Stomach (tissue), 9 donors: Measurements from ENCODE around the gene RPL10A. TPM values are rescaled to one million over a fixed set of nuclear protein-coding genes. Genes with fewer than 3 reads are reported as not detected.
A peak's percentile ranks its signal among the peaks of the same experiment; 100 is the strongest.
"Not testable (repeated sequence)": the region's sequence is repeated elsewhere in the genome, so short reads cannot be mapped to it uniquely, and the experiment has no call there.

Experiments used
- DNase-seq, 2 donors: peaks; one replicate each; pipeline versions ENCODE4 v3.0.0 to v3.0.0-alpha.2; 2013 to 2019
- H3K27ac ChIP-seq, 5 donors: fragments of 200-600 bp in 4 of 5; sonication (generic) in 4 of 5; one replicate each; pipeline ENCODE4 v1.5.1; 2013 to 2019; ENCODE audit warnings: mild to moderate bottlenecking in 1 of 5, moderate library complexity in 1 of 5
- H3K27me3 ChIP-seq, 3 donors: fragments of 200-600 bp; sonication (generic); one replicate each; pipeline ENCODE4 v1.5.1; 2017 to 2019; ENCODE audit warnings: mixed run types in 1 of 3
- H3K36me3 ChIP-seq, 4 donors: fragments of 200-600 bp; sonication (generic); 1 replicate in 3 of 4; 2 replicates in 1 of 4; pipeline ENCODE4 v1.5.1; 2016 to 2019
- H3K4me1 ChIP-seq, 4 donors: fragments of 200-600 bp; sonication (generic); one replicate each; pipeline ENCODE4 v1.5.1; 2016 to 2019
- H3K4me3 ChIP-seq, 4 donors: fragments of 200-600 bp; sonication (generic) in 3 of 4; one replicate each; pipeline ENCODE4 v1.5.1; 2016 to 2019; ENCODE audit warnings: mild to moderate bottlenecking in 1 of 4
- H3K9me3 ChIP-seq, 4 donors: fragments of 200-600 bp; sonication (generic); one replicate each; pipeline ENCODE4 v1.5.1; 2016 to 2019
- CTCF ChIP-seq, 7 experiments: fragments of 450-650 bp in 4 of 7; fragments of 200-600 bp in 3 of 7; sonication (generic) in 3 of 7; IDR thresholded peaks; one replicate each; pipeline ENCODE4 v1.5.1; 2016 to 2019; ENCODE audit warnings: antibody characterized with exemption in 7 of 7, control low read depth in 2 of 7, mild to moderate bottlenecking in 1 of 7
- EP300 ChIP-seq: sonication (generic); formaldehyde crosslinking; IDR thresholded peaks from one replicate; pipeline ENCODE4 v1.6.1; 2017; ENCODE audit warnings: antibody characterized with exemption
- POLR2A ChIP-seq, 4 donors: fragments of 450-650 bp; IDR thresholded peaks; one replicate each; pipeline ENCODE4 v1.6.1; 2016; ENCODE audit warnings: antibody characterized with exemption in 4 of 4, control low read depth in 2 of 4, mild to moderate bottlenecking in 1 of 4, moderate library complexity in 1 of 4
- POLR2AphosphoS5 ChIP-seq, 3 donors: sonication (generic); formaldehyde crosslinking; IDR thresholded peaks; one replicate each; pipeline ENCODE4 v1.6.1; 2016; ENCODE audit warnings: antibody characterized with exemption in 3 of 3
- WGBS, 5 donors: extraction: QIAGEN DNeasy Blood & Tissue Kit in 3 of 5; methylation state at CpG; one replicate each; pipeline versions ENCODE4 v1.1.5 to v1.1.7; 2013 to 2018; 5-methylcytosine and 5-hydroxymethylcytosine counted together
- intact Hi-C: fragments of 100-400 bp; cut with DNase I; formaldehyde crosslinking; loops from one replicate; pipeline ENCODE4 v1.15.1; 2023; ENCODE audit warnings: low total_unique reads
- polyA plus RNA-seq, 3 donors: library from polyadenylated mRNA; stranded (reverse); fragments of 200-250 nt; gene quantifications; one replicate each; pipeline ENCODE4 v1.2.3, GENCODE V29; 2013
- total RNA-seq, 5 donors: library from RNA; depleted of rRNA; stranded (reverse); fragments of >200 nt; gene quantifications; one replicate each; pipeline versions ENCODE4 v1.1.0 to v1.2.3, GENCODE V29; 2014 to 2016
- donor health status: healthy with polysubstance abuse.
- donor health status: Bipolar disorder and iron deficiency.
- donor health status: healthy.

The RPL10A gene
- total and polyA plus RNA-seq, 8 donors, result 584 to 2,710 (median 1,962) TPM

- Histone ChIP-seq H3K4me1 (peaks cover 0 to 5% (median 0%) of the 10 kb centered on the region in 4 donors), H3K9me3 (peaks cover 0 to 2% (median 0%) of the 10 kb centered on the region in 4 donors), H3K4me3 (no peak overlapping the region), H3K27me3 (no peaks in the 10 kb centered on the region), H3K27ac (no peak overlapping the region), H3K36me3 (no peaks in the 10 kb centered on the region)
- intact Hi-C loops, result no loop called here
- 66 to 74% (median 72%) methylated on average over 13 to 16 of the region's 16 CpGs for WGBS, 5 donors
- TF ChIP-seq POLR2AphosphoS5 (IDR thresholded peaks at IDR 0.05) (no peak), EP300 (no peak), CTCF (IDR thresholded peaks at IDR 0.05) (no peak), POLR2A (IDR thresholded peaks at IDR 0.05) (no peak)
- DNase-seq, result peak in 1 of 2 donors; percentile 50
Measured at GRCh38 chr6:35435074-35435837, 32.9 kb upstream of the RPL10A start.

- TF ChIP-seq POLR2A (IDR thresholded peaks at IDR 0.05) (no peak), POLR2AphosphoS5 (IDR thresholded peaks at IDR 0.05) (no peak), EP300 (no peak), CTCF (IDR thresholded peaks at IDR 0.05) (no peak)
- intact Hi-C loops, result no loop called here
- Histone ChIP-seq H3K4me3 (no peak overlapping the region), H3K9me3 (no peaks in the 10 kb centered on the region), H3K27ac (no peak overlapping the region), H3K4me1 (peaks cover 0 to 5% (median 0%) of the 10 kb centered on the region in 4 donors), H3K27me3 (no peaks in the 10 kb centered on the region), H3K36me3 (no peaks in the 10 kb centered on the region)
- DNase-seq, result no peak
- WGBS, 5 donors, result 86 to 91% (median 88%) methylated on average over 5 to 8 of the region's 8 CpGs
Measured at GRCh38 chr6:35436071-35436857, 31.9 kb upstream of the RPL10A start.

- WGBS, 5 donors, result 86 to 93% (median 89%) methylated on average over 7 of the region's 7 CpGs
- DNase-seq, intact Hi-C loops: not testable (repeated sequence)
Measured at GRCh38 chr6:35438378-35439065, 29.7 kb upstream of the RPL10A start.

GRCh38 chr6:35439308-35439707 lies 28.9 kb upstream of the RPL10A start:
- H3K36me3 ChIP-seq, result no peaks in the 10 kb centered on the region
- peaks cover 0 to 5% (median 0%) of the 10 kb centered on the region in 4 donors for H3K4me1 ChIP-seq
- no peaks in the 10 kb centered on the region for H3K27me3 ChIP-seq
- no peak overlapping the region for H3K4me3 ChIP-seq
- no peaks in the 10 kb centered on the region for H3K9me3 ChIP-seq
- H3K27ac ChIP-seq, result no peak overlapping the region
- TF ChIP-seq POLR2A (IDR thresholded peaks at IDR 0.05) (no peak), CTCF (IDR thresholded peaks at IDR 0.05) (no peak), POLR2AphosphoS5 (IDR thresholded peaks at IDR 0.05) (no peak), EP300 (no peak)
- intact Hi-C loops, result no loop called here
- 41 to 52% (median 44%) methylated on average over 3 of the region's 3 CpGs for WGBS, 5 donors
- no peak for DNase-seq

More at GRCh38 chr6:35438378-35439065, 29.7 kb upstream of the RPL10A start:
- not testable (repeated sequence) for H3K27ac ChIP-seq, H3K36me3 ChIP-seq, H3K27me3 ChIP-seq, H3K4me1 ChIP-seq, H3K9me3 ChIP-seq, H3K4me3 ChIP-seq
